ENCODE data around the gene APEH. TPM values are rescaled to one million over a fixed set of nuclear protein-coding genes. Genes with fewer than 3 reads are reported as not detected.

Gene APEH
- total and polyA plus RNA-seq, 2 of the 13 experiments (the other 11 are each of a cell fraction or from before 2014, with no cell fraction given) = 116 to 130 TPM

GRCh38 chr3:49665822-49666519 is 8.2 kb upstream of the APEH start (continued):
- TF ChIP-seq SCMH1 (CRISPR knock-in tag; IDR thresholded peaks at IDR 0.05; ENCODE audit: borderline replicate concordance) (no peak), ZNF549 (CRISPR knock-in tag; IDR thresholded peaks at IDR 0.05) (no peak), POGZ (CRISPR knock-in tag; IDR thresholded peaks at IDR 0.05) (no peak), SUZ12 (IDR thresholded peaks at IDR 0.05; ENCODE audit: low read depth, low read length) (no peak), KLF16 (CRISPR knock-in tag; IDR thresholded peaks at IDR 0.05) (no peak), ZNF839 (CRISPR knock-in tag; IDR thresholded peaks at IDR 0.05; ENCODE audit: borderline replicate concordance) (no peak), NR2F1 (CRISPR knock-in tag; IDR thresholded peaks at IDR 0.05) (peak; percentile 26 to 83; a peak in 2 of 4 replicates), MEIS2 (CRISPR knock-in tag; IDR thresholded peaks at IDR 0.05) (no peak), MYPOP (CRISPR knock-in tag; IDR thresholded peaks at IDR 0.05) (no peak), TAF15 (IDR thresholded peaks at IDR 0.05; ENCODE audit: low read depth, low read length, poor library complexity, severe bottlenecking) (no peak), ZFP82 (CRISPR knock-in tag; IDR thresholded peaks at IDR 0.05; ENCODE audit: borderline replicate concordance) (no peak), RAD51 (IDR thresholded peaks at IDR 0.05; ENCODE audit: borderline replicate concordance) (no peak), ZNF24 (IDR thresholded peaks at IDR 0.05) (no peak), ARID2 (CRISPR knock-in tag; IDR thresholded peaks at IDR 0.05; ENCODE audit: borderline replicate concordance) (no peak), ZNF292 (CRISPR knock-in tag; IDR thresholded peaks at IDR 0.05; ENCODE audit: borderline replicate concordance, low read depth) (peak; percentile 33; the same call in 1 of the 2 replicates), HMGA1 (CRISPR knock-in tag; conservative IDR thresholded peaks at IDR 0.05) (no peak), CREB1 (IDR thresholded peaks at IDR 0.05) (no peak), CREB1 (CRISPR knock-in tag; IDR thresholded peaks at IDR 0.05) (no peak)
- TF ChIP-seq, protein P1, sequence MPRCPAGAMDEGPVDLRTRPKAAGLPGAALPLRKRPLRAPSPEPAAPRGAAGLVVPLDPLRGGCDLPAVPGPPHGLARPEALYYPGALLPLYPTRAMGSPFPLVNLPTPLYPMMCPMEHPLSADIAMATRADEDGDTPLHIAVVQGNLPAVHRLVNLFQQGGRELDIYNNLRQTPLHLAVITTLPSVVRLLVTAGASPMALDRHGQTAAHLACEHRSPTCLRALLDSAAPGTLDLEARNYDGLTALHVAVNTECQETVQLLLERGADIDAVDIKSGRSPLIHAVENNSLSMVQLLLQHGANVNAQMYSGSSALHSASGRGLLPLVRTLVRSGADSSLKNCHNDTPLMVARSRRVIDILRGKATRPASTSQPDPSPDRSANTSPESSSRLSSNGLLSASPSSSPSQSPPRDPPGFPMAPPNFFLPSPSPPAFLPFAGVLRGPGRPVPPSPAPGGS (CRISPR knock-in tag; IDR thresholded peaks at IDR 0.05) = no peak
- TF ChIP-seq, protein P2, sequence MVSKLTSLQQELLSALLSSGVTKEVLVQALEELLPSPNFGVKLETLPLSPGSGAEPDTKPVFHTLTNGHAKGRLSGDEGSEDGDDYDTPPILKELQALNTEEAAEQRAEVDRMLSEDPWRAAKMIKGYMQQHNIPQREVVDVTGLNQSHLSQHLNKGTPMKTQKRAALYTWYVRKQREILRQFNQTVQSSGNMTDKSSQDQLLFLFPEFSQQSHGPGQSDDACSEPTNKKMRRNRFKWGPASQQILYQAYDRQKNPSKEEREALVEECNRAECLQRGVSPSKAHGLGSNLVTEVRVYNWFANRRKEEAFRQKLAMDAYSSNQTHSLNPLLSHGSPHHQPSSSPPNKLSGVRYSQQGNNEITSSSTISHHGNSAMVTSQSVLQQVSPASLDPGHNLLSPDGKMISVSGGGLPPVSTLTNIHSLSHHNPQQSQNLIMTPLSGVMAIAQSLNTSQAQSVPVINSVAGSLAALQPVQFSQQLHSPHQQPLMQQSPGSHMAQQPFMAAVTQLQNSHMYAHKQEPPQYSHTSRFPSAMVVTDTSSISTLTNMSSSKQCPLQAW (CRISPR knock-in tag; IDR thresholded peaks at IDR 0.05) = no peak; the same call in 1 of the 2 replicates
- TF ChIP-seq, protein P3, sequence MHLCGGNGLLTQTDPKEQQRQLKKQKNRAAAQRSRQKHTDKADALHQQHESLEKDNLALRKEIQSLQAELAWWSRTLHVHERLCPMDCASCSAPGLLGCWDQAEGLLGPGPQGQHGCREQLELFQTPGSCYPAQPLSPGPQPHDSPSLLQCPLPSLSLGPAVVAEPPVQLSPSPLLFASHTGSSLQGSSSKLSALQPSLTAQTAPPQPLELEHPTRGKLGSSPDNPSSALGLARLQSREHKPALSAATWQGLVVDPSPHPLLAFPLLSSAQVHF (CRISPR knock-in tag; IDR thresholded peaks at IDR 0.05) = no peak
- TF ChIP-seq, protein P4, sequence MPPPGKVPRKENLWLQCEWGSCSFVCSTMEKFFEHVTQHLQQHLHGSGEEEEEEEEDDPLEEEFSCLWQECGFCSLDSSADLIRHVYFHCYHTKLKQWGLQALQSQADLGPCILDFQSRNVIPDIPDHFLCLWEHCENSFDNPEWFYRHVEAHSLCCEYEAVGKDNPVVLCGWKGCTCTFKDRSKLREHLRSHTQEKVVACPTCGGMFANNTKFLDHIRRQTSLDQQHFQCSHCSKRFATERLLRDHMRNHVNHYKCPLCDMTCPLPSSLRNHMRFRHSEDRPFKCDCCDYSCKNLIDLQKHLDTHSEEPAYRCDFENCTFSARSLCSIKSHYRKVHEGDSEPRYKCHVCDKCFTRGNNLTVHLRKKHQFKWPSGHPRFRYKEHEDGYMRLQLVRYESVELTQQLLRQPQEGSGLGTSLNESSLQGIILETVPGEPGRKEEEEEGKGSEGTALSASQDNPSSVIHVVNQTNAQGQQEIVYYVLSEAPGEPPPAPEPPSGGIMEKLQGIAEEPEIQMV (CRISPR knock-in tag; IDR thresholded peaks at IDR 0.05; ENCODE audit: low read depth) = no peak
- TF ChIP-seq, protein P5, sequence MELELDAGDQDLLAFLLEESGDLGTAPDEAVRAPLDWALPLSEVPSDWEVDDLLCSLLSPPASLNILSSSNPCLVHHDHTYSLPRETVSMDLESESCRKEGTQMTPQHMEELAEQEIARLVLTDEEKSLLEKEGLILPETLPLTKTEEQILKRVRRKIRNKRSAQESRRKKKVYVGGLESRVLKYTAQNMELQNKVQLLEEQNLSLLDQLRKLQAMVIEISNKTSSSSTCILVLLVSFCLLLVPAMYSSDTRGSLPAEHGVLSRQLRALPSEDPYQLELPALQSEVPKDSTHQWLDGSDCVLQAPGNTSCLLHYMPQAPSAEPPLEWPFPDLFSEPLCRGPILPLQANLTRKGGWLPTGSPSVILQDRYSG (CRISPR knock-in tag; IDR thresholded peaks at IDR 0.05) = no peak
